ACC112 (cell line): ENCODE results near the gene TEX19.

Source experiments
- H2AFZ ChIP-seq: fragments of 200-600 bp; sonication (generic); one replicate; pipeline ENCODE4 v1.6.0; 2017; ENCODE audit warnings: antibody characterized with exemption, low read length; ENCODE audit not compliant: unreplicated experiment
- H3K27ac ChIP-seq: fragments of 200-600 bp; sonication (generic); 2 replicates; pipeline ENCODE4 v1.5.1; 2014; ENCODE audit warnings: low read depth, mild to moderate bottlenecking, antibody characterized with exemption, low read length, moderate library complexity
- H3K27me3 ChIP-seq: fragments of 200-600 bp; sonication (generic); 2 replicates; pipeline ENCODE4 v1.6.1; 2014; ENCODE audit warnings: mild to moderate bottlenecking, antibody characterized with exemption, low read length, moderate library complexity, mixed read lengths; ENCODE audit not compliant: insufficient read depth
- H3K36me3 ChIP-seq: fragments of 200-600 bp; sonication (generic); 2 replicates; pipeline ENCODE4 v1.6.1; 2016; ENCODE audit warnings: mild to moderate bottlenecking, antibody characterized with exemption, low read length, moderate library complexity, mixed read lengths; ENCODE audit not compliant: insufficient read depth
- H3K4me1 ChIP-seq: fragments of 200-600 bp; sonication (generic); one replicate; pipeline ENCODE4 v1.6.1; 2016; ENCODE audit warnings: low read length, mixed read lengths; ENCODE audit not compliant: insufficient read depth, unreplicated experiment, control insufficient read depth
- H3K4me3 ChIP-seq: fragments of 200-600 bp; sonication (generic); 2 replicates; pipeline ENCODE4 v1.5.1; 2014; ENCODE audit warnings: mild to moderate bottlenecking, low read depth, low read length
- H3K79me2 ChIP-seq: fragments of 200-600 bp; sonication (generic); one replicate; pipeline ENCODE4 v1.6.0; 2016; ENCODE audit warnings: low read length; ENCODE audit not compliant: control insufficient read depth, unreplicated experiment, insufficient read depth

TEX19 gene

GRCh38 chr17:82388223-82388921, 29.3 kb downstream of the TEX19 start:
- H3K4me3 ChIP-seq = no peak overlapping the region
- H3K27ac ChIP-seq = no peak overlapping the region
- H2AFZ ChIP-seq = no peak overlapping the region
- peaks cover 3% of the 10 kb centered on the region; the same call in 1 of the 2 replicates for H3K27me3 ChIP-seq
- no peaks in the 10 kb centered on the region for H3K36me3 ChIP-seq
- H3K4me1 ChIP-seq = peaks cover 15% of the 10 kb centered on the region
- no peaks in the 10 kb centered on the region for H3K79me2 ChIP-seq

DNA sequence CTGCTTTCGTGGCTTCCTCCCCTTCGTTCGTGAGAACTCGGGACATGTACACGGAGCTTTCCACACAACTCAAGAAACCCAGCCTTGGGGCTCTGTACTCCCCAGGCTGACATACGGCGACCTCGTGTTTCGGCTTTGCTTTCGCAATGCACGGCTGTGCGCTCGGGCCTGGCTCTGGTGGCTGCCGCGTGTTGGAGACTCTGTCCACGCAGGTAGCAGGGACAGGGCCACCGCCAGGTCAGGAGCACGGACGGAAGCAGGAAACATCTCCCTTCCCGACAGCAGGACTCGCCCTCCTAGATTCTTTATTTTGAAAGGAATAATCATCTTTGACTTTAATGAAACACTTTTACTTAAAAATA, 29.9 kb downstream of the TEX19 start:
- Histone ChIP-seq H3K4me3 (no peak overlapping the region), H3K79me2 (no peaks in the 10 kb centered on the region), H3K27me3 (peaks cover 3% of the 10 kb centered on the region; the same call in 1 of the 2 replicates), H3K27ac (no peak overlapping the region), H3K4me1 (peaks cover 15% of the 10 kb centered on the region), H3K36me3 (no peaks in the 10 kb centered on the region), H2AFZ (no peak overlapping the region)

DNA sequence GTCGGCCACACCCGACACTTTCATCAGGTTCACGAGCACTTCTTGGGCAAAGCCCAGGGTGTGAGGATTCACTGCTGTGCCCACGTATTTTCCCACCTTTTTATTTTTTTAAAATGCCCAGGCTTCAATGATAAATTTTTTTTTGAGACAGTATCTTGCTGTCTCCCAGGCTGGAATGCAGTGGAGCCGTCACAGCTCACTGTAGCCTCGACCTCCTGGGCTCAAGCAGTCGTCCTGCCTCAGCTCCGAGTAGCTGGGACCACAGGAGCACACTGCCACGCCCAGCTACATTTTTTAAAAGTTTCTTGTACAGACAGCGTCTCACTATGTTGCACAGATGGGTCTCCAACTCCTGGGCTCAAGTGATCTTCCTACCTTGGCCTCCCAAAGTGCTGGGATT, 30.3 kb downstream of the TEX19 start:
- H3K4me3 ChIP-seq = no peak overlapping the region
- H3K79me2 ChIP-seq = no peaks in the 10 kb centered on the region
- no peak overlapping the region for H2AFZ ChIP-seq
- no peaks in the 10 kb centered on the region for H3K36me3 ChIP-seq
- H3K27ac ChIP-seq = no peak overlapping the region
- H3K27me3 ChIP-seq = peaks cover 3% of the 10 kb centered on the region; the same call in 1 of the 2 replicates
- H3K4me1 ChIP-seq = peaks cover 14% of the 10 kb centered on the region

- no peaks in the 10 kb centered on the region for H3K79me2 ChIP-seq
- H3K27me3 ChIP-seq = peaks cover 3% of the 10 kb centered on the region; the same call in 1 of the 2 replicates
- no peaks in the 10 kb centered on the region for H3K36me3 ChIP-seq
- peaks cover 6% of the 10 kb centered on the region for H3K4me1 ChIP-seq
- no peak overlapping the region for H3K4me3 ChIP-seq
- H3K27ac ChIP-seq = no peak overlapping the region
- no peak overlapping the region for H2AFZ ChIP-seq
Observed at GRCh38 chr17:82390015-82390859, 31.2 kb downstream of the TEX19 start.

DNA sequence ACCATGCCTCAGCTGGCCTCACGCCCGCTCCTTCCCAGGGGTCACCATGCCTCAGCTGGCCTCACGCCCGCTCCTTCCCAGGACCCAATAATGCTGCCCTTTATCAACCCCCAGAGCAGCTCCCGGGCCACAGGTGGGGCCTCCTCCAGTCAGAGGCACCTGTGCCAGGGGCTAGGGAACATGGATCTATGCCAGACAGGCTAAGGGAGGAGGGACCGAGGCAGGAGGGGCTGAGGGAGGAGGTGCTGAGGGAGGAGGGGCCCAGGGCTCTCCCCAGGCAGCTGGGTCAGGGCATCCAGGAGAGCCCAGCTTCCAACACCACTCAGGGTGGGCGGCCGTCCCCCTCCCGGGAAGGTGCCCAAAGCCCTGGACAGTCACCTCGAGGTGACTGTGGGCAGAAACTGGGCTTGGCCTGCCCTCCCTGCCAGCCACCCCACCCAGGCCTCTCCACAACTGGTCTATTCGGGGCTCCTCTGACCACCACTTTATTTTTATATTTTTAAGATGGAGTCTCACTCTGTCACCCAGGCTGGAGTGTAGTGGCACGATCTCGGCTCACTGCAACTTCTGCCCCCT, 31.9 kb downstream of the TEX19 start:
- no peaks in the 10 kb centered on the region for H3K36me3 ChIP-seq
- no peak overlapping the region for H2AFZ ChIP-seq
- peaks cover 3% of the 10 kb centered on the region for H3K4me1 ChIP-seq
- peaks cover 3% of the 10 kb centered on the region; the same call in 1 of the 2 replicates for H3K27me3 ChIP-seq
- no peaks in the 10 kb centered on the region for H3K79me2 ChIP-seq
- no peak overlapping the region for H3K4me3 ChIP-seq
- no peak overlapping the region for H3K27ac ChIP-seq

GRCh38 chr17:82391496-82392066, 32.5 kb downstream of the TEX19 start:
- Histone ChIP-seq H2AFZ (no peak overlapping the region), H3K79me2 (no peaks in the 10 kb centered on the region), H3K4me3 (no peak overlapping the region), H3K27me3 (peaks cover under 1% of the 10 kb centered on the region; the same call in 1 of the 2 replicates), H3K4me1 (peaks cover 8% of the 10 kb centered on the region), H3K36me3 (no peaks in the 10 kb centered on the region), H3K27ac (no peak overlapping the region)

GRCh38 chr17:82392209-82392920, 33.3 kb downstream of the TEX19 start:
- Histone ChIP-seq H3K27ac (no peak overlapping the region), H3K4me1 (peaks cover 15% of the 10 kb centered on the region), H3K36me3 (no peaks in the 10 kb centered on the region), H3K27me3 (no peaks in the 10 kb centered on the region), H2AFZ (no peak overlapping the region), H3K79me2 (no peaks in the 10 kb centered on the region), H3K4me3 (no peak overlapping the region)

GRCh38 chr17:82392941-82393340, 33.9 kb downstream of the TEX19 start:
- Histone ChIP-seq H3K79me2 (no peaks in the 10 kb centered on the region), H3K36me3 (no peaks in the 10 kb centered on the region), H2AFZ (no peak overlapping the region), H3K4me1 (peaks cover 21% of the 10 kb centered on the region), H3K27me3 (no peaks in the 10 kb centered on the region), H3K4me3 (no peak overlapping the region), H3K27ac (no peak overlapping the region)

GRCh38 chr17:82394278-82394677, 35.2 kb downstream of the TEX19 start:
- Histone ChIP-seq H3K4me3 (no peak overlapping the region), H3K4me1 (peaks cover 30% of the 10 kb centered on the region), H3K27me3 (no peaks in the 10 kb centered on the region), H3K36me3 (no peaks in the 10 kb centered on the region), H2AFZ (no peak overlapping the region), H3K79me2 (no peaks in the 10 kb centered on the region), H3K27ac (no peak overlapping the region)
